ENCODE results near the gene CACNA1C. TPM values are rescaled to one million over a fixed set of nuclear protein-coding genes. Genes with fewer than 3 reads are reported as not detected.
A peak's percentile ranks its signal among the peaks of the same experiment; 100 is the strongest.

The CACNA1C gene
- total RNA-seq, 1 donor from 2014 or later: 1.5 TPM

- no peak for DNase-seq
Measured at GRCh38 chr12:2284321-2284813, 231.6 kb downstream of the CACNA1C start.

GRCh38 chr12:2284857-2285256 lies 232.1 kb downstream of the CACNA1C start:
- DNase-seq: peak; percentile 61

GRCh38 chr12:2285462-2285861 lies 232.7 kb downstream of the CACNA1C start:
- DNase-seq: no peak

GRCh38 chr12:2286047-2286446 lies 233.3 kb downstream of the CACNA1C start:
- no peak for DNase-seq

GRCh38 chr12:2286461-2287131 lies 233.8 kb downstream of the CACNA1C start:
- no peak for DNase-seq

- DNase-seq: no peak
Measured at GRCh38 chr12:2287151-2287550, 234.4 kb downstream of the CACNA1C start.

- DNase-seq: no peak
Measured at GRCh38 chr12:2287589-2287988, 234.8 kb downstream of the CACNA1C start.

- no peak for DNase-seq
Measured at GRCh38 chr12:2288001-2288400, 235.2 kb downstream of the CACNA1C start.

GRCh38 chr12:2288471-2288870 lies 235.7 kb downstream of the CACNA1C start:
- DNase-seq: no peak

- DNase-seq: no peak
Measured at GRCh38 chr12:2288875-2289274, 236.1 kb downstream of the CACNA1C start.

- no peak for DNase-seq
Measured at GRCh38 chr12:2289525-2289924, 236.7 kb downstream of the CACNA1C start.

- DNase-seq: no peak
Measured at GRCh38 chr12:2290091-2290490, 237.3 kb downstream of the CACNA1C start.

GRCh38 chr12:2290516-2291065 lies 237.8 kb downstream of the CACNA1C start:
- no peak for DNase-seq

GRCh38 chr12:2291182-2291832 lies 238.5 kb downstream of the CACNA1C start:
- peak; percentile 68 for DNase-seq

GRCh38 chr12:2291947-2292346 lies 239.2 kb downstream of the CACNA1C start:
- no peak for DNase-seq

- DNase-seq: no peak
Measured at GRCh38 chr12:2292560-2292959, 239.8 kb downstream of the CACNA1C start.

- no peak for DNase-seq
Measured at GRCh38 chr12:2294651-2295475, 242.1 kb downstream of the CACNA1C start.

- DNase-seq: no peak
Measured at GRCh38 chr12:2295941-2296461, 243.2 kb downstream of the CACNA1C start.

- no peak for DNase-seq
Measured at GRCh38 chr12:2297004-2297403, 244.2 kb downstream of the CACNA1C start.

- DNase-seq: no peak
Measured at GRCh38 chr12:2297658-2298057, 244.9 kb downstream of the CACNA1C start.

GRCh38 chr12:2298556-2299200 lies 245.9 kb downstream of the CACNA1C start:
- no peak for DNase-seq

GRCh38 chr12:2299206-2299605 lies 246.4 kb downstream of the CACNA1C start:
- DNase-seq: no peak
